ENCODE data around the gene CKB.

GRCh38 chr14:103569408-103569807 is 46.8 kb upstream of the CKB start:
- TF ChIP-seq E2F8 (IDR thresholded peaks at IDR 0.05; ENCODE audit: low read depth, partially characterized antibody) (no peak), CTCF (IDR thresholded peaks at IDR 0.05 in 2 of 3, conservative IDR thresholded peaks at IDR 0.05 in 1 of 3; ENCODE audit: insufficient read depth in 2 of 3, low read depth in 1 of 3, low read length in 3 of 3) (no peak), NFE2 (IDR thresholded peaks at IDR 0.05; ENCODE audit: low read depth) (no peak), GABPB1 (CRISPR knock-in tag; IDR thresholded peaks at IDR 0.05) (no peak), ZC3H11A (IDR thresholded peaks at IDR 0.05; ENCODE audit: low read depth, low read length) (no peak), RAD21 (CRISPR knock-in tag; conservative IDR thresholded peaks at IDR 0.05 in 1 of 2, IDR thresholded peaks at IDR 0.05 in 1 of 2) (no peak), GABPA (tag; conservative IDR thresholded peaks at IDR 0.05; ENCODE audit: low read depth) (no peak), MAX (CRISPR knock-in tag; IDR thresholded peaks at IDR 0.05) (no peak), MAFF (IDR thresholded peaks at IDR 0.05; ENCODE audit: low read length) (no peak), USF2 (CRISPR knock-in tag; IDR thresholded peaks at IDR 0.05) (no peak), CREB1 (IDR thresholded peaks at IDR 0.05) (no peak), CREB1 (CRISPR knock-in tag; IDR thresholded peaks at IDR 0.05) (no peak), ESRRA (IDR thresholded peaks at IDR 0.05; ENCODE audit: borderline replicate concordance, low read depth) (no peak), CHCHD3 (CRISPR knock-in tag; IDR thresholded peaks at IDR 0.05) (no peak), NR2F6 (CRISPR knock-in tag; IDR thresholded peaks at IDR 0.05) (no peak)
